Osteocyte (in vitro differentiated cells): ENCODE measurements around the gene S100A5. TPM values are rescaled to one million over a fixed set of nuclear protein-coding genes. Genes with fewer than 3 reads are reported as not detected.

Source experiments
- DNase-seq: peaks from one replicate; pipeline ENCODE4 v3.0.0; 2021; ENCODE audit warnings: mixed read lengths; ENCODE audit not compliant: unreplicated experiment; ENCODE audit errors: extremely low spot score
- H3K27ac Mint-ChIP-seq: one replicate; pipeline ENCODE4 v1.8.0; 2021; ENCODE audit warnings: mild to moderate bottlenecking, mixed read lengths; ENCODE audit not compliant: unreplicated experiment
- H3K27me3 Mint-ChIP-seq: one replicate; pipeline ENCODE4 v1.8.0; 2021; ENCODE audit warnings: mixed read lengths; ENCODE audit not compliant: unreplicated experiment
- H3K36me3 Mint-ChIP-seq: one replicate; pipeline ENCODE4 v1.8.0; 2021; ENCODE audit warnings: mixed read lengths; ENCODE audit not compliant: unreplicated experiment
- H3K4me1 Mint-ChIP-seq: one replicate; pipeline ENCODE4 v1.8.0; 2021; ENCODE audit warnings: mixed read lengths; ENCODE audit not compliant: unreplicated experiment
- H3K4me3 Mint-ChIP-seq: one replicate; pipeline ENCODE4 v1.8.0; 2021; ENCODE audit warnings: mild to moderate bottlenecking, moderate library complexity, mixed read lengths; ENCODE audit not compliant: unreplicated experiment
- H3K9me3 Mint-ChIP-seq: one replicate; pipeline ENCODE4 v1.8.0; 2021; ENCODE audit warnings: mixed read lengths; ENCODE audit not compliant: unreplicated experiment
- CTCF ChIP-seq: fragments of 200-600 bp; sonication (generic); IDR thresholded peaks from 2 replicates; pipeline ENCODE4 v1.5.0; 2021; ENCODE audit warnings: antibody characterized with exemption, mild to moderate bottlenecking, moderate library complexity
- total RNA-seq: library from RNA; stranded (reverse); gene quantifications from 2 replicates; pipeline ENCODE4 v1.2.1, GENCODE V29; 2021

The S100A5 gene
- total RNA-seq, 1 donor from 2014 or later, result 1.0 TPM

GRCh38 chr1:153542956-153543711 lies 2.4 kb upstream of the S100A5 start:
- H3K27ac Mint-ChIP-seq, result peak overlapping the region; percentile 99
- no peak for DNase-seq
- H3K27me3 Mint-ChIP-seq, result no peaks in the 10 kb centered on the region
- no peaks in the 10 kb centered on the region for H3K36me3 Mint-ChIP-seq
- H3K4me3 Mint-ChIP-seq, result peak overlapping the region; percentile 53
- H3K9me3 Mint-ChIP-seq, result no peaks in the 10 kb centered on the region
- H3K4me1 Mint-ChIP-seq, result peaks cover 95% of the 10 kb centered on the region
- TF ChIP-seq CTCF, result no peak

GRCh38 chr1:153541641-153542590 lies 1.2 kb upstream of the S100A5 start:
- no peak for TF ChIP-seq CTCF
- H3K9me3 Mint-ChIP-seq, result no peaks in the 10 kb centered on the region
- H3K27me3 Mint-ChIP-seq, result no peaks in the 10 kb centered on the region
- H3K36me3 Mint-ChIP-seq, result no peaks in the 10 kb centered on the region
- H3K4me1 Mint-ChIP-seq, result peaks cover 84% of the 10 kb centered on the region
- DNase-seq, result no peak
- H3K27ac Mint-ChIP-seq, result peak overlapping the region; percentile 99
- no peak overlapping the region for H3K4me3 Mint-ChIP-seq

- no peak for TF ChIP-seq CTCF
- Mint-ChIP-seq H3K4me3 (no peak overlapping the region), H3K27ac (peak overlapping the region; percentile 79), H3K27me3 (no peaks in the 10 kb centered on the region), H3K36me3 (no peaks in the 10 kb centered on the region), H3K9me3 (no peaks in the 10 kb centered on the region), H3K4me1 (peaks cover 64% of the 10 kb centered on the region)
- no peak for DNase-seq
These were observed 1.2 kb downstream of the S100A5 start for GRCh38 chr1:153539395-153540093.

- H3K27me3 Mint-ChIP-seq, result no peaks in the 10 kb centered on the region
- peaks cover 62% of the 10 kb centered on the region for H3K4me1 Mint-ChIP-seq
- H3K9me3 Mint-ChIP-seq, result no peaks in the 10 kb centered on the region
- H3K4me3 Mint-ChIP-seq, result no peak overlapping the region
- TF ChIP-seq CTCF, result no peak
- no peaks in the 10 kb centered on the region for H3K36me3 Mint-ChIP-seq
- no peak for DNase-seq
- H3K27ac Mint-ChIP-seq, result peak overlapping the region; percentile 54
These were observed 2.4 kb downstream of the S100A5 start for GRCh38 chr1:153538315-153538821.
